Astrocyte (in vitro differentiated cells and primary cell): ENCODE data around the gene IL1B.

ENCODE experiments used
- EZH2 ChIP-seq: IDR thresholded peaks from 2 replicates; pipeline ENCODE4 v1.6.1; 2012; ENCODE audit warnings: mild to moderate bottlenecking, low read length, inconsistent platforms; ENCODE audit not compliant: insufficient read depth
- TF ChIP-seq, protein P1 (sequence below): IDR thresholded peaks from 2 replicates; pipeline ENCODE4 v1.5.1; 2011; ENCODE audit warnings: low read depth, mild to moderate bottlenecking, inconsistent platforms, low read length, moderate library complexity; ENCODE audit not compliant: insufficient read depth

DNA sequence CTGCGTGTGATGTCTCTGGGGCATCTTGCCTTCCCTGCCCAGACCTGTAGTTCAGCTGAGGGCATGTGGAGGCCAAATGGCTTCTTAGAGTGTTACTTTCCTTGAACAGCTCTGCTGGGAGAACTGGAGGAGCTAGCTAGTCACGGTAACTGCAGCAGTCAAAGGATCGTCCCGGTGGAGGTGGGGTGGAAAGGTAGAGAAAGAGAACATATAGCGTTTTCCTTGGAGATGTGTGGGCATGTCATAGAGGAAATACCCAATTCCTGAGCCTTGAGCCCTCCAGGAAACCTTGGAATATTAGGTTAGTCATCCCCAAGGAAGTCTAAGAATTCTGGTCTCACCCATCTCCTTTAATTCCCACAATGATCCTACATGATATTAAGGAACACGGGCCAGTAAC is 40.8 kb upstream of the IL1B start:
- TF ChIP-seq, protein P1, sequence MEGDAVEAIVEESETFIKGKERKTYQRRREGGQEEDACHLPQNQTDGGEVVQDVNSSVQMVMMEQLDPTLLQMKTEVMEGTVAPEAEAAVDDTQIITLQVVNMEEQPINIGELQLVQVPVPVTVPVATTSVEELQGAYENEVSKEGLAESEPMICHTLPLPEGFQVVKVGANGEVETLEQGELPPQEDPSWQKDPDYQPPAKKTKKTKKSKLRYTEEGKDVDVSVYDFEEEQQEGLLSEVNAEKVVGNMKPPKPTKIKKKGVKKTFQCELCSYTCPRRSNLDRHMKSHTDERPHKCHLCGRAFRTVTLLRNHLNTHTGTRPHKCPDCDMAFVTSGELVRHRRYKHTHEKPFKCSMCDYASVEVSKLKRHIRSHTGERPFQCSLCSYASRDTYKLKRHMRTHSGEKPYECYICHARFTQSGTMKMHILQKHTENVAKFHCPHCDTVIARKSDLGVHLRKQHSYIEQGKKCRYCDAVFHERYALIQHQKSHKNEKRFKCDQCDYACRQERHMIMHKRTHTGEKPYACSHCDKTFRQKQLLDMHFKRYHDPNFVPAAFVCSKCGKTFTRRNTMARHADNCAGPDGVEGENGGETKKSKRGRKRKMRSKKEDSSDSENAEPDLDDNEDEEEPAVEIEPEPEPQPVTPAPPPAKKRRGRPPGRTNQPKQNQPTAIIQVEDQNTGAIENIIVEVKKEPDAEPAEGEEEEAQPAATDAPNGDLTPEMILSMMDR, result no peak
- TF ChIP-seq EZH2, result no peak
